MM.1S (cell line): ENCODE measurements around the gene SMG6.

ENCODE experiments used
- DNase-seq: peaks from one replicate; pipeline ENCODE4 v3.0.0-alpha.2; 2015
- H2AFZ ChIP-seq: fragments of 300-600 bp; sonication (generic); 2 replicates; pipeline ENCODE4 v1.6.0; 2016; ENCODE audit warnings: antibody characterized with exemption, low read length
- H3F3A ChIP-seq: fragments of 300-600 bp; sonication (generic); 2 replicates; pipeline ENCODE4 v1.6.1; 2016; ENCODE audit warnings: mild to moderate bottlenecking, antibody characterized with exemption, low read length, moderate library complexity, mixed read lengths; ENCODE audit not compliant: insufficient read depth
- H3K27ac ChIP-seq: fragments of 300-600 bp; sonication (generic); 2 replicates; pipeline ENCODE4 v1.5.1; 2016; ENCODE audit warnings: mild to moderate bottlenecking, low read length
- H3K27me3 ChIP-seq: fragments of 300-600 bp; sonication (generic); replicated peaks from 2 replicates; pipeline ENCODE4 v1.6.0; 2016; ENCODE audit warnings: low read length; ENCODE audit not compliant: insufficient read depth
- H3K36me3 ChIP-seq: fragments of 300-600 bp; sonication (generic); replicated peaks from 2 replicates; pipeline ENCODE4 v1.6.1; 2016; ENCODE audit warnings: mild to moderate bottlenecking, low read length, mixed read lengths; ENCODE audit not compliant: insufficient read depth
- H3K4me1 ChIP-seq: fragments of 300-600 bp; sonication (generic); 2 replicates; pipeline ENCODE4 v1.6.1; 2016; ENCODE audit warnings: low read length, mixed read lengths
- H3K4me2 ChIP-seq: fragments of 300-600 bp; sonication (generic); 2 replicates; pipeline ENCODE4 v1.6.0; 2016; ENCODE audit warnings: low read depth, low read length
- H3K4me3 ChIP-seq: fragments of 300-600 bp; sonication (generic); 2 replicates; pipeline ENCODE4 v1.5.1; 2016; ENCODE audit warnings: low read length, mixed read lengths
- H3K79me2 ChIP-seq: fragments of 300-600 bp; sonication (generic); 2 replicates; pipeline ENCODE4 v1.6.1; 2016; ENCODE audit warnings: mixed run types, low read length, mixed read lengths
- H3K9ac ChIP-seq: fragments of 300-600 bp; sonication (generic); 2 replicates; pipeline ENCODE4 v1.6.1; 2016; ENCODE audit warnings: low read length, mixed read lengths
- H3K9me2 ChIP-seq: fragments of 300-600 bp; sonication (generic); replicated peaks from 2 replicates; pipeline ENCODE4 v1.6.1; 2016; ENCODE audit warnings: mild to moderate bottlenecking, low read length, mixed read lengths; ENCODE audit not compliant: insufficient read depth
- H3K9me3 ChIP-seq: fragments of 300-600 bp; sonication (generic); replicated peaks from 2 replicates; pipeline ENCODE4 v1.6.1; 2016; ENCODE audit warnings: mild to moderate bottlenecking, low read length, mixed read lengths; ENCODE audit not compliant: insufficient read depth
- H4K20me1 ChIP-seq: fragments of 300-600 bp; sonication (generic); 2 replicates; pipeline ENCODE4 v1.6.1; 2016; ENCODE audit warnings: mild to moderate bottlenecking, low read length, moderate library complexity, mixed read lengths; ENCODE audit not compliant: insufficient read depth
- EZH2 ChIP-seq: fragments of 300-600 bp; sonication (generic); optimal IDR thresholded peaks from 2 replicates; pipeline ENCODE3; 2017; ENCODE audit warnings: low read depth, mild to moderate bottlenecking, antibody characterized with exemption, low read length, mixed read lengths
- EZH2phosphoT487 ChIP-seq: fragments of 300-600 bp; sonication (generic); IDR thresholded peaks from 2 replicates; pipeline ENCODE4 v1.6.1; 2018; ENCODE audit warnings: antibody characterized with exemption, low read length
- TF ChIP-seq, protein P1 (sequence below): fragments of 300-600 bp; sonication (generic); IDR thresholded peaks from 2 replicates; pipeline ENCODE4 v1.5.1; 2016; ENCODE audit warnings: antibody characterized with exemption, low read length, mixed read lengths

Gene SMG6

GRCh38 chr17:2087597-2088211, 215.9 kb downstream of the SMG6 start:
- H3K36me3 ChIP-seq, result no peaks in the 10 kb centered on the region
- H3K4me2 ChIP-seq, result no peak overlapping the region
- no peak overlapping the region for H2AFZ ChIP-seq
- H3K9me3 ChIP-seq, result no peaks in the 10 kb centered on the region
- H3K27me3 ChIP-seq, result no peaks in the 10 kb centered on the region
- H3K9me2 ChIP-seq, result no peaks in the 10 kb centered on the region
- H3K27ac ChIP-seq, result no peak overlapping the region
- no peaks in the 10 kb centered on the region for H4K20me1 ChIP-seq
- peaks cover 33% of the 10 kb centered on the region for H3K4me1 ChIP-seq
- no peaks in the 10 kb centered on the region; the same call in 1 of the 2 replicates for H3K79me2 ChIP-seq
- peak; percentile 38 for DNase-seq
- TF ChIP-seq EZH2phosphoT487 (no peak), EZH2 (no peak)
- TF ChIP-seq, protein P1, sequence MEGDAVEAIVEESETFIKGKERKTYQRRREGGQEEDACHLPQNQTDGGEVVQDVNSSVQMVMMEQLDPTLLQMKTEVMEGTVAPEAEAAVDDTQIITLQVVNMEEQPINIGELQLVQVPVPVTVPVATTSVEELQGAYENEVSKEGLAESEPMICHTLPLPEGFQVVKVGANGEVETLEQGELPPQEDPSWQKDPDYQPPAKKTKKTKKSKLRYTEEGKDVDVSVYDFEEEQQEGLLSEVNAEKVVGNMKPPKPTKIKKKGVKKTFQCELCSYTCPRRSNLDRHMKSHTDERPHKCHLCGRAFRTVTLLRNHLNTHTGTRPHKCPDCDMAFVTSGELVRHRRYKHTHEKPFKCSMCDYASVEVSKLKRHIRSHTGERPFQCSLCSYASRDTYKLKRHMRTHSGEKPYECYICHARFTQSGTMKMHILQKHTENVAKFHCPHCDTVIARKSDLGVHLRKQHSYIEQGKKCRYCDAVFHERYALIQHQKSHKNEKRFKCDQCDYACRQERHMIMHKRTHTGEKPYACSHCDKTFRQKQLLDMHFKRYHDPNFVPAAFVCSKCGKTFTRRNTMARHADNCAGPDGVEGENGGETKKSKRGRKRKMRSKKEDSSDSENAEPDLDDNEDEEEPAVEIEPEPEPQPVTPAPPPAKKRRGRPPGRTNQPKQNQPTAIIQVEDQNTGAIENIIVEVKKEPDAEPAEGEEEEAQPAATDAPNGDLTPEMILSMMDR, result no peak
- no peak overlapping the region for H3K4me3 ChIP-seq
- peaks cover 25% of the 10 kb centered on the region for H3F3A ChIP-seq
- no peak overlapping the region for H3K9ac ChIP-seq

DNA sequence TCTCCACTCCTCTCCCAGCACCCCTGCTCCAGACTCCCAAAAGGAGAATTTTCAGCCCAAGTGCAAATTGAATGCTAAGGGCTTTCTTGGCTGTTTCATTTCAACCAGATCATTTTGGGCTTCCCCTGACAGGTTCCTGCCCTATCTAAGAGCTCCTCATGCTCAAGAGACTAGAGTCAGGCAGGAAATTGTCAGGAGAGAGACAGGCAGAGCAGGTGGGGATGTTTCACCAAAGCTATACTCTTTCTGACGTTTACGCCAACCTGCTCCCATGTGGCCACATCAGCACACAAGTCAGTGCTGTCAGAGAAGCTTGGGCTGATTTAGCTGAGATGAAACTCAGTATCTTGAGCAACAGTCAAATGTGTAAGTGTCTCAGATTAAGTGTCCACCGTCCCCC, 217.3 kb downstream of the SMG6 start:
- TF ChIP-seq EZH2phosphoT487 (no peak), EZH2 (no peak)
- TF ChIP-seq, protein P1, result no peak
- peaks cover 25% of the 10 kb centered on the region for H3F3A ChIP-seq
- no peaks in the 10 kb centered on the region for H3K9me3 ChIP-seq
- no peaks in the 10 kb centered on the region for H3K36me3 ChIP-seq
- H4K20me1 ChIP-seq, result no peaks in the 10 kb centered on the region
- H3K4me2 ChIP-seq, result no peak overlapping the region
- no peak overlapping the region for H3K27ac ChIP-seq
- no peak overlapping the region for H2AFZ ChIP-seq
- H3K9ac ChIP-seq, result no peak overlapping the region
- no peaks in the 10 kb centered on the region; the same call in 1 of the 2 replicates for H3K79me2 ChIP-seq
- peaks cover 33% of the 10 kb centered on the region for H3K4me1 ChIP-seq
- no peak overlapping the region for H3K4me3 ChIP-seq
- H3K9me2 ChIP-seq, result no peaks in the 10 kb centered on the region
- no peaks in the 10 kb centered on the region for H3K27me3 ChIP-seq
- DNase-seq, result no peak

- TF ChIP-seq EZH2phosphoT487 (no peak), EZH2 (no peak)
- Histone ChIP-seq H3K9me3 (no peaks in the 10 kb centered on the region), H3K27me3 (no peaks in the 10 kb centered on the region), H3F3A (peaks cover 22% of the 10 kb centered on the region), H3K36me3 (no peaks in the 10 kb centered on the region), H3K79me2 (no peaks in the 10 kb centered on the region; the same call in 1 of the 2 replicates), H4K20me1 (no peaks in the 10 kb centered on the region), H3K4me3 (no peak overlapping the region), H3K9me2 (no peaks in the 10 kb centered on the region), H3K27ac (no peak overlapping the region), H3K9ac (no peak overlapping the region), H3K4me1 (peaks cover 26% of the 10 kb centered on the region), H2AFZ (no peak overlapping the region), H3K4me2 (no peak overlapping the region)
- no peak for DNase-seq
These were observed 218.0 kb downstream of the SMG6 start for GRCh38 chr17:2085648-2085949.

DNA sequence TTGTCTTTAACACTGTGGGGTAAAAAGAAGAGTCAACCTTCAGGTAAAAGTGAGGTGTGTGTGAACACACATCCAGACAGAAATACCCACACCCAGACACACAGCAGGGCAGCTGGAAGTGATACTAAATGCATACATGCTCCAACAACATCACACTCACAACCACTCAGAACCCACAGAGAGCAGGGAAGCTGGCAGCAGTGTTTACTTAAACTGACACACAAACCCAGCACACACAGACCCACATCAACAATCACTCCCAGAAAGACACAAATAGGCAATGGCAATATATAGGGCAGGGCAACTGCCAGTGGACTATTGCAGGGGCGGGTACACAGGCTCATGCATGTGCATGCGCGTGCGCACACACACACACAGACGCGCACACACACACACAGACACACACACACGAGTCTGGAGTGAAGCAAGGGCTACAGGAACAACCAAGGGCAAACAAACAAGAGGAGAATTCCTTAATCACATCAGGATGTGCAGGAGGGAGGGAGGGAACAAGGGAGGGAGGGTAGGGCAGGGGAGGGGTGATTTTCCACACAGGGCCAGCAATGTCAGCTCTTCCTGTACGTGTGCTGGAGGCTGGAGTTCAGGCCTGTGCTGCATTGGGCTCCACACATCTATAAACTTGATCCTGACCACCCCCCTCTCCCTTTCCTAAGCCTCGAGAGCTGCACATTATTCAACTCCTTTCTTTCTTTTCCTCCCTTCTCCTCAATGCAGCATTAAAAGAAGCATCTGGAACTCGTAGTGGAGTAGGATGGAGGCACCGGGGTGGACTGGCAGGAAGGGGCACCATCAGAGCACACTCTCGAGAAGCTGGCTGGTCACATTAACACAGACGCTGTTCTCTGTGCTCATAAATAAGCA, 218.6 kb downstream of the SMG6 start:
- H4K20me1 ChIP-seq, result no peaks in the 10 kb centered on the region
- no peaks in the 10 kb centered on the region for H3K9me2 ChIP-seq
- peaks cover 16% of the 10 kb centered on the region for H3F3A ChIP-seq
- no peak overlapping the region for H3K4me3 ChIP-seq
- no peak for DNase-seq
- H3K27me3 ChIP-seq, result no peaks in the 10 kb centered on the region
- no peak overlapping the region for H3K27ac ChIP-seq
- H3K36me3 ChIP-seq, result no peaks in the 10 kb centered on the region
- H3K9me3 ChIP-seq, result no peaks in the 10 kb centered on the region
- H3K4me2 ChIP-seq, result no peak overlapping the region
- no peak overlapping the region for H2AFZ ChIP-seq
- H3K9ac ChIP-seq, result no peak overlapping the region
- TF ChIP-seq EZH2 (no peak), EZH2phosphoT487 (no peak)
- TF ChIP-seq, protein P1, result no peak
- peaks cover 20% of the 10 kb centered on the region for H3K4me1 ChIP-seq
- H3K79me2 ChIP-seq, result no peaks in the 10 kb centered on the region; the same call in 1 of the 2 replicates
